HG03097 (cell line): Measurements from ENCODE around the gene NANOS3.
A peak's percentile ranks its signal among the peaks of the same experiment; 100 is the strongest.

Experiments
- ATAC-seq: cut with Tn5 transposase; IDR thresholded peaks from one replicate; pipeline ENCODE4 v1.9.1; 2021; ENCODE audit not compliant: unreplicated experiment, low FRiP score

NANOS3 gene

GRCh38 chr19:13882836-13883235, 5.9 kb downstream of the NANOS3 start:
- no peak for ATAC-seq

- ATAC-seq: no peak
Measured at GRCh38 chr19:13883516-13884064, 6.7 kb downstream of the NANOS3 start.

GRCh38 chr19:13884726-13885591, 8.0 kb downstream of the NANOS3 start:
- no peak for ATAC-seq

GRCh38 chr19:13885826-13886365, 9.0 kb downstream of the NANOS3 start:
- ATAC-seq: no peak

- ATAC-seq: no peak
Measured at GRCh38 chr19:13887018-13887436, 10.1 kb downstream of the NANOS3 start.

- no peak for ATAC-seq
Measured at GRCh38 chr19:13887517-13887916, 10.6 kb downstream of the NANOS3 start.

GRCh38 chr19:13888281-13888680, 11.3 kb downstream of the NANOS3 start:
- no peak for ATAC-seq

- ATAC-seq: no peak
Measured at GRCh38 chr19:13890136-13890535, 13.2 kb downstream of the NANOS3 start.

GRCh38 chr19:13892870-13893269, 15.9 kb downstream of the NANOS3 start:
- no peak for ATAC-seq

- no peak for ATAC-seq
Measured at GRCh38 chr19:13894552-13894951, 17.6 kb downstream of the NANOS3 start.

- ATAC-seq: no peak
Measured at GRCh38 chr19:13896227-13896626, 19.3 kb downstream of the NANOS3 start.

- no peak for ATAC-seq
Measured at GRCh38 chr19:13899393-13899792, 22.5 kb downstream of the NANOS3 start.

- no peak for ATAC-seq
Measured at GRCh38 chr19:13899912-13900584, 23.1 kb downstream of the NANOS3 start.

- ATAC-seq: no peak
Measured at GRCh38 chr19:13902993-13903555, 26.1 kb downstream of the NANOS3 start.

GRCh38 chr19:13905634-13906520, 28.9 kb downstream of the NANOS3 start, which contains the start of the genes BRME1 and CC2D1A:
Gene BRME1, minus strand, starts transcription at chr19:13906117. Its CDS starts 1,225 bp downstream, at chr19:13904892.
Gene CC2D1A, plus strand, starts transcription at chr19:13906201. Its CDS starts 241 bp downstream, at chr19:13906442.
- peak; percentile 95 for ATAC-seq

- ATAC-seq: peak; percentile 12
Measured at GRCh38 chr19:13906521-13906904, 29.6 kb downstream of the NANOS3 start.

- ATAC-seq: no peak
Measured at GRCh38 chr19:13906910-13907309, 30.0 kb downstream of the NANOS3 start.

GRCh38 chr19:13908674-13909073, 31.7 kb downstream of the NANOS3 start:
- no peak for ATAC-seq

- no peak for ATAC-seq
Measured at GRCh38 chr19:13909430-13909829, 32.5 kb downstream of the NANOS3 start.

GRCh38 chr19:13913352-13913751, 36.4 kb downstream of the NANOS3 start:
- no peak for ATAC-seq
